Spleen (tissue), 7 donors: ENCODE data around the gene TNFRSF13B.

Experiments
- CTCF ChIP-seq, 11 experiments: fragments of 200-600 bp in 7 of 11; fragments of 450-650 bp in 4 of 11; sonication (generic) in 4 of 11; IDR thresholded peaks in 8 of 11; conservative IDR thresholded peaks in 3 of 11; 1 replicate in 7 of 11; 2 replicates in 4 of 11; pipeline versions ENCODE4 v1.4.0 to v1.8.0; 2016 to 2021; ENCODE audit warnings: antibody characterized with exemption in 11 of 11, inconsistent platforms in 4 of 11, mild to moderate bottlenecking in 1 of 11
- POLR2A ChIP-seq, 3 donors: fragments of 450-650 bp; IDR thresholded peaks; one replicate each; pipeline ENCODE4 v1.5.1; 2017; ENCODE audit warnings: antibody characterized with exemption in 3 of 3, mild to moderate bottlenecking in 1 of 3
- POLR2AphosphoS5 ChIP-seq, 3 donors: sonication (generic); formaldehyde crosslinking; IDR thresholded peaks; one replicate each; pipeline ENCODE4 v1.5.1; 2017; ENCODE audit warnings: antibody characterized with exemption in 3 of 3
- donor health status: DM: no; HTN: no; CAD: no; lungs with moderate emphysema.
- donor health status: DM: no; HTN: no; CAD: no.
- donor health status: DM: no; HTN: no; CAD: no.

GRCh38 chr17:16947470-16947869 is 24.4 kb downstream of the TNFRSF13B start:
- TF ChIP-seq CTCF (IDR thresholded peaks at IDR 0.05 in 8 of 11, conservative IDR thresholded peaks at IDR 0.05 in 3 of 11) (no peak), POLR2AphosphoS5 (IDR thresholded peaks at IDR 0.05) (no peak), POLR2A (IDR thresholded peaks at IDR 0.05) (no peak)
